ENCODE measurements around the gene TTC7B.

The TTC7B gene

DNA sequence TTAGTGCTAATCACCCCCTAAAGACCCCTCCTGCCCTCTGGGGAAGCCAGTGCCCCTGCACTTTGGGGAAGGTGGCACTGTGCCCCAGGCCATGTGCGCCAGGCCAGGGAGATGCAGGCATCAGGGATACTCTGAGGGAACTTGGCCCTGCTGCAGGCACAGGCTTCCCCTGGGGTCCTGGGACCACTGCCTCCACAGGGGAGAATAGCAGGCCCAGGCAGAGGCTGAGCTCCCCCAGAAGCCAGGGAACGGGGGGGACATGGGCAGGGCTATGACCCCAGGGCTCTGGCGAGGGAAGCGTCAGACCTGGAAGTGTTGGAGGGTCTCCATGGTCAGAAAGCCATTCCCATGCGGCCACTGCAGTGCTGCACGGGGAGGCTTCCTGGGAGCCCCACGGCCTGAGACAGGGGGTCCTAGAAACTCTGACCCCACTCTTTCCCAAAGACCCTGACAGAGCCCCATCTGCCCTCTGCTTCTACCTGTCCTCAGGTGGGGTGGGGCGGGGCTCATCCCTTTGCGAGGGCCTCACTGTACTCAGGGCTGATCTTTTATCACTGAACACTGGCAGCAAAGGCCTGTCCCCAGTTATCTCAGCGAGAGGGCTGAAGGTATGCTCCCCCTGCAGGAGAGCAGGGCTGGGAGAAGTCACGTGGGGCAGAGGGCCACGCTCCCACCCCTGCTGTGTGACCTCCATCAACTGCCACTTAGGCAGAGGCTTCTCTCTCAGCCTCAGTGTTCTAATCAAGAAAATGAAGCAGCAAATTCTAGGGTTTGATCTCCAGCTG is 259.4 kb downstream of the TTC7B start:
- H3K36me3 ChIP-seq (replicated peaks in 1 of 2; ENCODE audit: control insufficient read depth in 2 of 2, insufficient read depth in 2 of 2, low read length in 2 of 2): no peaks in the 10 kb centered on the region
- no CpG with 5 or more reads among the region's 12 CpGs for WGBS, 2 donors (ENCODE audit: extremely low coverage in 2 of 2, insufficient read length in 2 of 2, insufficient replicate concordance in 1 of 2)
- no peaks in the 10 kb centered on the region for H3K79me1 ChIP-seq (ENCODE audit: low read depth, low read length)
- H3K18ac ChIP-seq (ENCODE audit: low read length): peak overlapping the region; percentile 97
- no peak overlapping the region for H2AFZ ChIP-seq (ENCODE audit: low read length)
- peak overlapping the region; percentile 84 for H2BK120ac ChIP-seq (ENCODE audit: low read depth, low read length)
- H2BK15ac ChIP-seq (ENCODE audit: low read length): peak overlapping the region; percentile 82
- peak overlapping the region; percentile 97 for H4K91ac ChIP-seq (ENCODE audit: low read depth, low read length, poor library complexity)
- DNase-seq (ENCODE audit: low spot score): no peak
- H2BK5ac ChIP-seq (ENCODE audit: low read length): peak overlapping the region; percentile 89
- H3K4me1 ChIP-seq (ENCODE audit: control insufficient read depth in 2 of 2, insufficient read depth in 1 of 2, low read depth in 1 of 2, low read length in 2 of 2): peaks cover 13 to 36% of the 10 kb centered on the region in 2 donors
- no peak overlapping the region for H4K8ac ChIP-seq (ENCODE audit: low read depth, low read length)
- peak overlapping the region; percentile 96 for H2BK12ac ChIP-seq (ENCODE audit: low read length)
- H3K4me2 ChIP-seq (ENCODE audit: insufficient read depth, low read length, poor library complexity, severe bottlenecking): no peak overlapping the region
- H3K4me3 ChIP-seq (ENCODE audit: low read length in 2 of 2): no peak overlapping the region
- H3K14ac ChIP-seq (ENCODE audit: low read length): peak overlapping the region; percentile 77
- H2AK5ac ChIP-seq (ENCODE audit: low read depth, low read length): peak overlapping the region; percentile 98
- peak overlapping the region; percentile 39 for H3K23ac ChIP-seq (ENCODE audit: low read depth, low read length, poor library complexity)
- H3K27me3 ChIP-seq (ENCODE audit: control insufficient read depth in 3 of 3, insufficient read depth in 3 of 3, low read depth in 1 of 3, low read length in 3 of 3): no peaks in the 10 kb centered on the region
- no peak overlapping the region for H3K27ac ChIP-seq (replicated peaks; ENCODE audit: low read length)
- H3K9ac ChIP-seq (ENCODE audit: low read depth, low read length, poor library complexity): peak overlapping the region; percentile 67
- peak overlapping the region; percentile 79 for H3K4ac ChIP-seq (ENCODE audit: low read length)
- no peaks in the 10 kb centered on the region for H3K9me3 ChIP-seq (replicated peaks in 1 of 2; ENCODE audit: control insufficient read depth in 2 of 2, insufficient read depth in 1 of 2, low read depth in 1 of 2, low read length in 2 of 2)

GRCh38 chr14:90556012-90556477 is 260.2 kb downstream of the TTC7B start:
- Histone ChIP-seq H3K27me3 (ENCODE audit: control insufficient read depth in 3 of 3, insufficient read depth in 3 of 3, low read depth in 1 of 3, low read length in 3 of 3) (no peaks in the 10 kb centered on the region), H3K4me1 (ENCODE audit: control insufficient read depth in 2 of 2, insufficient read depth in 1 of 2, low read depth in 1 of 2, low read length in 2 of 2) (peaks cover 13 to 34% of the 10 kb centered on the region in 2 donors), H3K36me3 (replicated peaks in 1 of 2; ENCODE audit: control insufficient read depth in 2 of 2, insufficient read depth in 2 of 2, low read length in 2 of 2) (no peaks in the 10 kb centered on the region), H4K91ac (ENCODE audit: low read depth, low read length, poor library complexity) (peak overlapping the region; percentile 58), H2BK5ac (ENCODE audit: low read length) (peak overlapping the region; percentile 89), H3K79me1 (ENCODE audit: low read depth, low read length) (no peaks in the 10 kb centered on the region), H2AK5ac (ENCODE audit: low read depth, low read length) (peak overlapping the region; percentile 99), H2BK12ac (ENCODE audit: low read length) (peak overlapping the region; percentile 82), H3K27ac (replicated peaks; ENCODE audit: low read length) (no peak overlapping the region), H4K8ac (ENCODE audit: low read depth, low read length) (peak overlapping the region; percentile 98), H2AFZ (ENCODE audit: low read length) (peak overlapping the region; percentile 49), H3K9ac (ENCODE audit: low read depth, low read length, poor library complexity) (peak overlapping the region; percentile 24), H3K14ac (ENCODE audit: low read length) (peak overlapping the region; percentile 17), H3K4me3 (ENCODE audit: low read length in 2 of 2) (no peak overlapping the region), H3K4ac (ENCODE audit: low read length) (peak overlapping the region; percentile 17), H3K9me3 (replicated peaks in 1 of 2; ENCODE audit: control insufficient read depth in 2 of 2, insufficient read depth in 1 of 2, low read depth in 1 of 2, low read length in 2 of 2) (no peaks in the 10 kb centered on the region), H3K18ac (ENCODE audit: low read length) (peak overlapping the region; percentile 91), H3K23ac (ENCODE audit: low read depth, low read length, poor library complexity) (no peak overlapping the region), H2BK15ac (ENCODE audit: low read length) (peak overlapping the region; percentile 82), H3K4me2 (ENCODE audit: insufficient read depth, low read length, poor library complexity, severe bottlenecking) (no peak overlapping the region), H2BK120ac (ENCODE audit: low read depth, low read length) (peak overlapping the region; percentile 56)
- no CpG with 5 or more reads among the region's 17 CpGs for WGBS, 2 donors (ENCODE audit: extremely low coverage in 2 of 2, insufficient read length in 2 of 2, insufficient replicate concordance in 1 of 2)
- DNase-seq (ENCODE audit: low spot score): peak; percentile 58

GRCh38 chr14:90555126-90556011 is 260.9 kb downstream of the TTC7B start:
- H3K27me3 ChIP-seq (ENCODE audit: control insufficient read depth in 3 of 3, insufficient read depth in 3 of 3, low read depth in 1 of 3, low read length in 3 of 3): no peaks in the 10 kb centered on the region
- H3K79me1 ChIP-seq (ENCODE audit: low read depth, low read length): no peaks in the 10 kb centered on the region
- H2BK5ac ChIP-seq (ENCODE audit: low read length): peak overlapping the region; percentile 89
- H3K18ac ChIP-seq (ENCODE audit: low read length): peak overlapping the region; percentile 91
- H2AK5ac ChIP-seq (ENCODE audit: low read depth, low read length): peak overlapping the region; percentile 99
- H2AFZ ChIP-seq (ENCODE audit: low read length): peak overlapping the region; percentile 49
- peaks cover 3 to 4% of the 10 kb centered on the region in 2 donors for H3K9me3 ChIP-seq (replicated peaks in 1 of 2; ENCODE audit: control insufficient read depth in 2 of 2, insufficient read depth in 1 of 2, low read depth in 1 of 2, low read length in 2 of 2)
- H3K4me2 ChIP-seq (ENCODE audit: insufficient read depth, low read length, poor library complexity, severe bottlenecking): no peak overlapping the region
- peak overlapping the region; percentile 98 for H4K8ac ChIP-seq (ENCODE audit: low read depth, low read length)
- peak overlapping the region in 1 of 2 donors; percentile 8 for H3K4me3 ChIP-seq (ENCODE audit: low read length in 2 of 2)
- H3K23ac ChIP-seq (ENCODE audit: low read depth, low read length, poor library complexity): no peak overlapping the region
- no CpG with 5 or more reads among the region's 21 CpGs for WGBS, 2 donors (ENCODE audit: extremely low coverage in 2 of 2, insufficient read length in 2 of 2, insufficient replicate concordance in 1 of 2)
- H4K91ac ChIP-seq (ENCODE audit: low read depth, low read length, poor library complexity): peak overlapping the region; percentile 58
- peak overlapping the region; percentile 82 for H2BK12ac ChIP-seq (ENCODE audit: low read length)
- peak overlapping the region; percentile 17 for H3K4ac ChIP-seq (ENCODE audit: low read length)
- H2BK15ac ChIP-seq (ENCODE audit: low read length): peak overlapping the region; percentile 82
- peaks cover 13 to 31% of the 10 kb centered on the region in 2 donors for H3K4me1 ChIP-seq (ENCODE audit: control insufficient read depth in 2 of 2, insufficient read depth in 1 of 2, low read depth in 1 of 2, low read length in 2 of 2)
- H3K9ac ChIP-seq (ENCODE audit: low read depth, low read length, poor library complexity): peak overlapping the region; percentile 24
- H3K14ac ChIP-seq (ENCODE audit: low read length): peak overlapping the region; percentile 17
- peak overlapping the region; percentile 56 for H2BK120ac ChIP-seq (ENCODE audit: low read depth, low read length)
- DNase-seq (ENCODE audit: low spot score): no peak
- no peak overlapping the region for H3K27ac ChIP-seq (replicated peaks; ENCODE audit: low read length)
- H3K36me3 ChIP-seq (replicated peaks in 1 of 2; ENCODE audit: control insufficient read depth in 2 of 2, insufficient read depth in 2 of 2, low read length in 2 of 2): peaks cover 0 to 2% of the 10 kb centered on the region in 2 donors
